SK-N-SH (cell line): ENCODE results near the gene RLF. TPM values are rescaled to one million over a fixed set of nuclear protein-coding genes. Genes with fewer than 3 reads are reported as not detected.

Experiments
- CTCF ChIA-PET: fragments of 300-600, 350-600 bp; formaldehyde crosslinking; extraction: SDS; loops from one replicate; lab custom pipeline; 2021; lab: Yijun Ruan, JAX
- POLR2A ChIA-PET: fragments of 350-600 bp; sonication (Branson Sonifier 250); formaldehyde crosslinking; extraction: SDS; loops from one replicate; lab custom pipeline; 2020; ENCODE audit warnings: antibody characterized with exemption, inconsistent platforms; lab: Yijun Ruan, JAX
- DNase-seq: peaks from one replicate; pipeline ENCODE4 v3.0.0; 2012
- H2AFZ ChIP-seq: fragments of 200-600 bp; sonication (generic); 2 replicates; pipeline ENCODE4 v1.8.1; 2016; ENCODE audit warnings: antibody characterized with exemption, mild to moderate bottlenecking, low read depth
- H3F3A ChIP-seq: fragments of 200-600 bp; sonication (generic); replicated peaks from 2 replicates; pipeline ENCODE3; 2016; ENCODE audit warnings: antibody characterized with exemption, mild to moderate bottlenecking; ENCODE audit not compliant: insufficient read depth
- H3K27ac ChIP-seq, 2 experiments: fragments of 200-500 bp in 1 of 2; fragments of 200-600 bp in 1 of 2; sonication (Bioruptor generic) in 1 of 2; sonication (generic), shearing (Covaris generic) in 1 of 2; 2 replicates each; pipeline versions ENCODE4 v1.5.1 to v1.6.1; 2014 to 2016; ENCODE audit warnings: low read depth in 2 of 2, inconsistent platforms in 1 of 2, low read length in 1 of 2, mild to moderate bottlenecking in 1 of 2, mixed read lengths in 1 of 2
- H3K27me3 ChIP-seq: fragments of 200-600 bp; sonication (generic), shearing (Covaris generic); 2 replicates; pipeline ENCODE4 v1.6.1; 2016; ENCODE audit warnings: mixed run types; ENCODE audit not compliant: insufficient read depth
- H3K36me3 ChIP-seq, 2 experiments: fragments of 200-500 bp in 1 of 2; fragments of 200-600 bp in 1 of 2; sonication (Bioruptor generic) in 1 of 2; sonication (generic) in 1 of 2; replicated peaks in 1 of 2; 2 replicates each; pipeline versions ENCODE3 to v1.5.1; 2014 to 2016; ENCODE audit warnings: low read length in 1 of 2, mild to moderate bottlenecking in 1 of 2; ENCODE audit not compliant: insufficient read depth in 2 of 2, control insufficient read depth in 1 of 2
- H3K4me1 ChIP-seq, 2 experiments: fragments of 200-500 bp in 1 of 2; fragments of 200-600 bp in 1 of 2; sonication (Bioruptor generic) in 1 of 2; sonication (generic), shearing (Covaris generic) in 1 of 2; 2 replicates each; pipeline versions ENCODE4 v1.5.1 to v1.6.1; 2014 to 2016; ENCODE audit warnings: low read depth in 1 of 2, low read length in 1 of 2, mixed run types in 1 of 2; ENCODE audit not compliant: insufficient read depth in 2 of 2, control insufficient read depth in 1 of 2
- H3K4me2 ChIP-seq: fragments of 200-600 bp; sonication (generic), shearing (Covaris generic); 2 replicates; pipeline ENCODE4 v1.6.1; 2017; ENCODE audit warnings: mixed run types
- H3K4me3 ChIP-seq, 2 experiments: fragments of 200-500 bp in 1 of 2; fragments of 200-600 bp in 1 of 2; sonication (Bioruptor generic) in 1 of 2; sonication (generic), shearing (Covaris generic) in 1 of 2; 2 replicates each; pipeline versions ENCODE4 v1.5.1 to v1.8.1; 2014 to 2016; ENCODE audit warnings: low read depth in 2 of 2, inconsistent platforms in 1 of 2, low read length in 1 of 2, mild to moderate bottlenecking in 1 of 2, mixed read lengths in 1 of 2, moderate library complexity in 1 of 2
- H3K79me2 ChIP-seq: fragments of 200-600 bp; sonication (generic); 2 replicates; pipeline ENCODE4 v1.8.1; 2017; ENCODE audit warnings: mild to moderate bottlenecking; ENCODE audit not compliant: insufficient read depth
- H3K9ac ChIP-seq: fragments of 200-600 bp; sonication (generic); 2 replicates; pipeline ENCODE4 v1.6.1; 2017; ENCODE audit warnings: mixed run types
- H3K9me2 ChIP-seq: fragments of 200-600 bp; sonication (generic); 2 replicates; pipeline ENCODE4 v1.6.1; 2017; ENCODE audit warnings: mixed run types
- H3K9me3 ChIP-seq: fragments of 200-600 bp; sonication (generic); 2 replicates; pipeline ENCODE4 v1.6.1; 2017; ENCODE audit warnings: mixed run types, mild to moderate bottlenecking, moderate library complexity
- H4K20me1 ChIP-seq: fragments of 200-600 bp; sonication (generic); 2 replicates; pipeline ENCODE4 v1.6.1; 2017; ENCODE audit warnings: mild to moderate bottlenecking, mixed run types; ENCODE audit not compliant: insufficient read depth
- CHD2 ChIP-seq: fragments of 150-350 bp; IDR thresholded peaks from 2 replicates; pipeline ENCODE4 v1.6.1; 2018; ENCODE audit warnings: low read length; ENCODE audit not compliant: partially characterized antibody
- EP300 ChIP-seq, 2 experiments: IDR thresholded peaks; 2 replicates each; pipeline versions ENCODE4 v1.4.0 to v1.6.1; 2012; ENCODE audit warnings: borderline replicate concordance in 1 of 2, low read depth in 1 of 2, low read length in 1 of 2
- FOSL2 ChIP-seq: IDR thresholded peaks from 2 replicates; pipeline ENCODE4 v1.4.0; 2012; ENCODE audit warnings: low read depth, mild to moderate bottlenecking, moderate library complexity, borderline replicate concordance
- GATA2 ChIP-seq: sonication (generic); formaldehyde crosslinking; IDR thresholded peaks from 2 replicates; pipeline ENCODE4 v1.5.0; 2020; ENCODE audit warnings: mild to moderate bottlenecking, missing genetic modification reagents
- MEF2A ChIP-seq: IDR thresholded peaks from 2 replicates; pipeline ENCODE4 v1.4.0; 2012; ENCODE audit warnings: low read depth, borderline replicate concordance
- MXI1 ChIP-seq: IDR thresholded peaks from 2 replicates; pipeline ENCODE4 v1.6.1; 2012; ENCODE audit warnings: mild to moderate bottlenecking, low read depth, low read length, improper control_type of control experiment
- NFIC ChIP-seq: IDR thresholded peaks from 2 replicates; pipeline ENCODE4 v1.4.0; 2012; ENCODE audit warnings: borderline replicate concordance
- NRF1 ChIP-seq: IDR thresholded peaks from 2 replicates; pipeline ENCODE4 v1.6.1; 2012; ENCODE audit warnings: low read depth, mild to moderate bottlenecking, low read length
- REST ChIP-seq: IDR thresholded peaks from 2 replicates; pipeline ENCODE4 v1.6.1; 2012; ENCODE audit warnings: mild to moderate bottlenecking, low read depth, low read length, moderate library complexity
- RFX5 ChIP-seq: IDR thresholded peaks from 2 replicates; pipeline ENCODE4 v1.6.1; 2012; ENCODE audit warnings: mild to moderate bottlenecking, improper control_type of control experiment, low read length
- SIN3A ChIP-seq: IDR thresholded peaks from 2 replicates; pipeline ENCODE4 v1.6.1; 2012; ENCODE audit warnings: low read depth, mild to moderate bottlenecking, low read length, moderate library complexity, borderline replicate concordance
- SMC3 ChIP-seq: IDR thresholded peaks from 2 replicates; pipeline ENCODE4 v1.6.1; 2012; ENCODE audit warnings: low read depth, low read length, improper control_type of control experiment
- TCF12 ChIP-seq: IDR thresholded peaks from 2 replicates; pipeline ENCODE4 v1.4.0; 2012
- TEAD4 ChIP-seq: IDR thresholded peaks from 2 replicates; pipeline ENCODE4 v1.4.0; 2012; ENCODE audit warnings: mild to moderate bottlenecking, borderline replicate concordance; ENCODE audit not compliant: insufficient read depth
- USF2 ChIP-seq: fragments of 150-350 bp; IDR thresholded peaks from 2 replicates; pipeline ENCODE4 v1.6.1; 2017; ENCODE audit warnings: antibody characterized with exemption, low read length, low read depth, borderline replicate concordance
- YY1 ChIP-seq: IDR thresholded peaks from 2 replicates; pipeline ENCODE4 v1.4.0; 2012; ENCODE audit warnings: low read depth, mild to moderate bottlenecking
- WGBS: methylation state at CpG from one replicate; pipeline ENCODE4 v1.1.6; 2017; ENCODE audit warnings: low lambda C conversion rate; 5-methylcytosine and 5-hydroxymethylcytosine counted together
- polyA plus RNA-seq, 3 experiments: library from polyadenylated mRNA; depleted of rRNA; stranded (reverse); fragments of >200 nt; gene quantifications; 2 replicates each; pipeline ENCODE4 v1.2.3, GENCODE V29; 2012

Gene RLF
- polyA plus RNA-seq, 1 of the 3 experiments (the other 2 are of a cell fraction) = 2.3 TPM

- Histone ChIP-seq H3K9ac (no peak overlapping the region), H3K4me1 (no peaks in the 10 kb centered on the region; a peak in 2 of 4 replicates), H3K27ac (no peak overlapping the region), H3K36me3 (peaks cover 62 to 63% of the 10 kb centered on the region in 2 experiments), H3K27me3 (no peaks in the 10 kb centered on the region), H4K20me1 (0 out of 2 replicates have a peak, but pooled peaks cover 4% of the 10 kb centered on the region), H3F3A (peaks cover 28% of the 10 kb centered on the region), H3K79me2 (peaks cover 35% of the 10 kb centered on the region; the same call in 1 of the 2 replicates), H3K4me3 (no peak overlapping the region), H3K9me3 (no peaks in the 10 kb centered on the region), H2AFZ (no peak overlapping the region), H3K9me2 (no peaks in the 10 kb centered on the region), H3K4me2 (no peak overlapping the region)
- CTCF ChIA-PET = interaction anchor here (1.7 kb wide), 1 partner anchor 117 kb away, joined by 8 read pairs; no protein-coding TSS in a partner anchor
- TF ChIP-seq TEAD4 (no peak), TCF12 (no peak), CHD2 (no peak), RFX5 (no peak), YY1 (no peak), NFIC (no peak), MXI1 (no peak), USF2 (no peak)
- WGBS = 89% methylated on average over 3 of the region's 3 CpGs
- no peak for DNase-seq
- POLR2A ChIA-PET = no interaction called here
Observed at GRCh38 chr1:40270152-40270834, 109.1 kb downstream of the RLF start.

DNA sequence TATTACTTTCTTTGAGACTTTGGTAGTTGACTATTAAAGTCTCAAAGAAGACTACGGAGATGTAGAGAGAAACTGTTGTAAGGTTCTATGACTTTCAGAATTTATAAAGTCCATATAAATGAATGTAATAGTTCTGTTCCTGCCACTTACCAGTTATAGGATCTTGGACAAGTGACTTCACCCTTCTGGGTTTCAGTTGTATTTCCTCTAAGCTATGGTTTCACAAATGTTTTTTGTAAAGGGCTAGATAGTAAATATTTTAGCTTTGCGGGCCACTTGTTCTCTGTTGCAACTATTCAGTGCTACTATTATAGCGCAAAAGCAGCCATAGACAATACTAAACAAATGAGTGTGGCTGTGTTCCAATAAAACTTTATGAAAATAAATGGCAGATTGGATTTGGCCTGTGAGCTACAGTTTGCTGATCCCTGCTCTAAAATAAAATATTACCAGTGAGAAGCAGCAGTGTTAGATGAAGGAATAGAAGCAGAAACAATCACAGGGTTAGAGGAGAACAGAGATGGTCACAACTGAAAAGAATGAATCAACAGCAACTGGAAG lies 111.5 kb downstream of the RLF start:
- CTCF ChIA-PET = interaction anchor here (1.2 to 2.4 kb wide), 6 partner anchors 8 to 132 kb away, joined by 3 to 10 read pairs (median 5); no protein-coding TSS in a partner anchor
- peaks cover 64 to 72% of the 10 kb centered on the region in 2 experiments for H3K36me3 ChIP-seq

More for the DNA sequence above, 111.5 kb downstream of the RLF start:
- POLR2A ChIA-PET = no interaction called here
- Histone ChIP-seq H3K9ac (no peak overlapping the region), H3K4me2 (no peak overlapping the region), H2AFZ (no peak overlapping the region), H3K9me2 (no peaks in the 10 kb centered on the region), H3K4me1 (no peaks in the 10 kb centered on the region; a peak in 2 of 4 replicates), H3F3A (peaks cover 5% of the 10 kb centered on the region), H3K27ac (no peak overlapping the region), H3K27me3 (no peaks in the 10 kb centered on the region), H3K4me3 (no peak overlapping the region), H3K79me2 (peaks cover 19% of the 10 kb centered on the region; the same call in 1 of the 2 replicates), H4K20me1 (0 out of 2 replicates have a peak, but pooled peaks cover 4% of the 10 kb centered on the region), H3K9me3 (no peaks in the 10 kb centered on the region)
- DNase-seq = no peak
- no peak for TF ChIP-seq SIN3A
- TF ChIP-seq REST = no peak
- no peak for TF ChIP-seq NRF1
- no peak for TF ChIP-seq MXI1
- no peak for TF ChIP-seq NFIC
- TF ChIP-seq GATA2 (CRISPR knock-in tag) = no peak
- no peak for TF ChIP-seq RFX5
- no peak for TF ChIP-seq FOSL2
- no peak for TF ChIP-seq USF2
- no peak for TF ChIP-seq SMC3
- no peak for TF ChIP-seq EP300 (IDR thresholded peaks at IDR 0.05; ENCODE audit: borderline replicate concordance in 1 of 2, low read depth in 1 of 2, low read length in 1 of 2)
- no peak for TF ChIP-seq MEF2A
- TF ChIP-seq CHD2 = no peak
- 97% methylated on average over 3 of the region's 3 CpGs for WGBS
